HG03025 (cell line): Measurements from ENCODE around the gene ACBD6.

ENCODE experiments used
- ATAC-seq: cut with Tn5 transposase; IDR thresholded peaks from one replicate; pipeline ENCODE4 v1.9.1; 2021; ENCODE audit warnings: mild to moderate bottlenecking, moderate library complexity; ENCODE audit not compliant: unreplicated experiment, low FRiP score

The ACBD6 gene

DNA sequence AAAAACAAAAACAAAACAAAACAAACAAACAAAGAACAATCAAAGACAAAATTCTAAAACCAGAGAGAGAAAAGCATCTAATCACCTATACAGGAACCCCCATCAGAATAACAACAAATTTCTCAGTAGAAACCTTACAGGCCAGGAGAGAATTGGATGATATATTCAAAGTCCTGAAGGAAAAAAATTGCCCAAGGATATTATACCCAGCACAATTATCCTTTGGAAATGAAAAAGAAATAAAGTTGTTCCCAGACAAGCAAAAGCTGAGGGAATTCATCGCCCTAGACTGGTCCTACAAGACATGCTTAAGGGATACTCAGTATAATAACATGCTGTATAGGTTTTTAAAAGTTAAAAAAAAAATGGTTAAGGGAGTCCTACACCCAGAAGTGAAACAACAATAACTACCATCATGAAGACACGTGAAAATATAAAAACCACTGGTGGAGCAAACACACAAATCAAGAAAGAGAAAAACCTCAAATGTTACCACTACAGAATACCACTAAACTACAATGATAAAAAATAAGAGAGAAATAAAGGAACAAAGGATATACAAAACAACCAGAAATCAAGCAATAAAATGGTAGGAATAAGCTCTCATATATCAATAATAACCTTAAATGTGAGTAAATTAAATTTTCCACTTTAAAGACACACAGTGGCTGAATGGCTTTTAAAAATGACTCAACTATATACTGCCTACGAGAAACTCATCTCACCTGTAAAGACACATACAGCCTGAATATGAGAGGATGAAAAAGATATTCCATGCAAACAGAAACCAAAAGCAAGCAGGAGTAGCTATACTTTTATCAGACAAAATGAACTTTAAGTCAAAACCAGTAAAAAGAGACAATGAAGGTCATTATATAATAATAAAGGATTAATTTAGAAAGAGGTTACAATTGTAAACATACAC lies 121.9 kb downstream of the ACBD6 start:
- no peak for ATAC-seq

DNA sequence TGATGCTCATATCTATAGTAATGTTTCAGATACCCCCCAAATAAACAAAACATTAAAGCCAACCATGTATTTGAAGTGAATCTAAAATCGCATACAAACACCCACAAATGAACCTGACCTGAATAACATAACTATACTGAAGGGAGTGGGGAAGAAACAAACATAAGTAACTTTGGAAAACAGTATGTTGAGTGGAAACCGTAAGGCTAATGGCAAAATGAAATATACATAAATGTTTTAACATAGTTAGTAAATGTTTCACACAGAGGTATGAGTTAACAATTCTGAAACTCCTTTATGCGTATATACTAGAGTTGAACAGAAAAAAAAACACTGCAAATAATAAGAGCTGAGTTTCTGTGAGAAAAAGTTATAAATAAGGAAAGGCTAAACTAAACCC lies 125.6 kb downstream of the ACBD6 start:
- ATAC-seq: no peak

DNA sequence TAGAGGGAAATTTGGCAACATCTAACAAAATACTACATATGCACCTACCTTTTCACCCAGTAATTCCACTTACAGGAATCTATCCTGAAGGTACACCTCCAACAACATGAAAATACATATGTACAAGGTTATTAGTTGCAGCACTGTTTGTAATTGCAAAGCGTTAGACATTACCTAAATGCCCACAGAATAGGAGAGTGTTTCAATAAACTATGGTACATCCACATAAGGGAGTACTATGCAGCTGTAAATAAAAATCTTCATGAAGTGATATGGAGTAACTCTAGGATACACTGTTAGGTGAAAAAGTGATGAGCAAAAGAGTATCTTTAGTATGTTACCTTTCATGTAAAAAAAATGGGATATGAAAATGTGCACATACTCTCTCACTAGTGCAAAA lies 126.1 kb downstream of the ACBD6 start:
- ATAC-seq: no peak

DNA sequence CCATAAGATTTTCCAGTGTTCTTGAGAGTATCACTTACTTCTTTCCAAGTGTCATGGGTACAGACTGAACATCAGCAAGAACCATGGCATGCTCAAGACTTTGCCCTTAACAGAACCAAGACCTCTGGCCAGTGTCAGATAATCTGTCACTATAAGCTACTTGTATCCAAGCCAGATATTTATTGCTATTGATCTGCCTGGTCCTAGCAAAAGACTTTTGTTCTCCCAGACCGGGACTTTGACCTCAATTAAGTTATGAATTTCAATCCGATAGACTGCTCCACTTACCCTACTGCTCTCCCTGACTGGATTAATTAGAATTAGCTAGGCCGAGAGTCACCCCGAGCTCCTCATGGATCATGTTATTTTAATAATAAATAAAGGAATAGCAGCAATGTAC lies 129.6 kb downstream of the ACBD6 start:
- no peak for ATAC-seq

DNA sequence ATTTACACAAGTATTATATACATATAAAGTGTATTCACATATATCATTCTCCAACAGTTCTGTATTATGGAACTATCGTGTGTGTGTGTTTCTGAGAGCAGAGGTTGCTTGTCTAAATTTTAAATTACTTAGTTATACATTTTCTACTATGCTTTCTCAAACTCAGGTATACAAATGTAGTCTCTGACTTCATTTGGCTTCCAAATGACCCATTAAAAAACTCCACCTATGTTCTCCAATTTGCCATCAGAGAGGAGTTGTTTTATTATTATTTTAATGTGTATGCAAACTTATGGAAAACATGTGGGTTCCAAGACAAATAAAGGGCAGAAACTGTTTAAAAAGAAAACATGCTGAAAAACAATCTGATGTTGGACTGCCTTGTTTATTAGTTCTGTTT lies 131.8 kb downstream of the ACBD6 start:
- ATAC-seq: no peak

DNA sequence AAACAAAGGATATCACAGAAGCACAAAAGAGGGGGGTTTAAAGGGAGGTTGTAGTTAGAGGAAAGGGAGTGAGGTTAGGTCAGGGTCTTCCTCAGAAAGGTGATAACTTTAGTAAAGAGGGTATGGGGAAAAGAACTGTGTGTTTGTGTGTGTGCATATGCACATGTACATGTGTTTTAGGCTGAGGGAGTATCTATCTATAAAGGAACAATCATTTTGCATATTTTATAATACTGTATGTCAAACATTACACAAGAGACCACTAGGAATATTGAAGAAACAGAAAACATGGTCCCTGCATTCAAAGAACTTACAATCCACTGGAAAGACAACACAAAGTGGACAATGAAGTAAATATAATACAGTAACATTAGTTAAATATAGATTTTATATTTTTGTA lies 132.2 kb downstream of the ACBD6 start:
- no peak for ATAC-seq

DNA sequence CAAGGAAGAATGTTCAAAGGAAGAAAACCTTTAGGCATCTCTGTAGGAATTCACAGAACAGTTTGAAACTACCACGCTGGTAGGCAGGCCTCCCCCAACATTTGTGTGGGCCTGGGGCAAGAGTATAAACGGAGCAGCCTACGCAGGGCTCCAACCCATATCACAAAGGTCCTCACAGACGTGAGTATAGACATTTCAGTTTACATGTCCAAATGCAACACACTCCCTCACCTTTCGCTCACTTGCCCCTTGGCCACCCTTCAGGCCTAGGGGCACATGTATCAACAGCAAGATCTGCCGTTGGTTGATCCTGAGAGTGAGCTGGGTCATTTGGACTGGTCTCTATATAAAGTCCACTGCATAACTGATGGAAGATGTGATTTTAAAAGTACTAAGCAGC lies 133.3 kb downstream of the ACBD6 start:
- ATAC-seq: no peak

DNA sequence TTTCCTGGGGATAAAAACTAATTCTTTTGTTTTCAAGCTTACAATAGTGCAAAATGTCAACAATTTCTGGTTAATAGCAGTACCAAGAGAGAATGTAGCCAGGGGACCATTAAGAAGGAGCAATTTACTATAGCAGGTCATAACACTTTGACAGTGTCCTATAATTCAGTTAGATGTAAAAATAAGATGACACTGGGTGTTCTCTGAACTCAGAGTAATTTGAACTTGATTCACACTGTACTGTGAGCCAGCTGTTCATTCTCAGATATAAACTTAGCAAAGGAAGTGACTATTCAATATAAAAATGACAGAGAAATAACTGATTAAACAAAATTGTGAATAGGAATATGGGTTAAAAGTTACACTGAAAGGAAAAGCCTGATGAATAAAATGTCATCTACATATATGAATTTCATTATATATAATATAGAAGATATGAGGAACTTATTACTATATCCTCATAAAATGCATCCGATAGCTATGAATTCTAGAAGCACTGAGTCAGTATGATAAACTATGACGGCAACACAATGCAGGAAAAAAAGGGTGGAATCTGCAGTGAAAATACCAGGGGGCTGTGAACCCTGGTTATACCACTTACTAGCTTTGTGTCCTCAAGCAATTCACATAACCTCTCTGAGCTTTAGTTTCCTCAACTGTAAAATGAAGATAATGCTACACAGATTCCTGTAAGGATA lies 135.9 kb downstream of the ACBD6 start:
- no peak for ATAC-seq

DNA sequence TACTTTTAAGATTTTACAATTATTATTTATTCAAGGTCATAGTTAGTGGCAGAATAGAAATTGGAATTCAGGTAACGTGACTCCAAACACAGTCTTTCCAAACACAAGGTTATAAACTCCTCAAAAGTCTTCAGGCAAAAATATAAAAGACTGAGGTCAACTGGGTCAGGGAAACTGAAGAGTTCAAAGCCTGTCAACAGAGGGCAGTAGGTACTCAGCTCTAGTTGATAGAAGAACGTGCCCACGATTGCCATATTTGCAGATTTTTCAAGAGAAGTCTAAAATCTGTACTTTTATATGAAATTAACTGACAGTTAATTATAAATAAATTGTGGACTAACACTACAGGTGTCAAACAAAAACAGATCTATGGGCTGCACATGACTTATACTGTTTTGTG lies 137.3 kb downstream of the ACBD6 start:
- ATAC-seq: no peak

DNA sequence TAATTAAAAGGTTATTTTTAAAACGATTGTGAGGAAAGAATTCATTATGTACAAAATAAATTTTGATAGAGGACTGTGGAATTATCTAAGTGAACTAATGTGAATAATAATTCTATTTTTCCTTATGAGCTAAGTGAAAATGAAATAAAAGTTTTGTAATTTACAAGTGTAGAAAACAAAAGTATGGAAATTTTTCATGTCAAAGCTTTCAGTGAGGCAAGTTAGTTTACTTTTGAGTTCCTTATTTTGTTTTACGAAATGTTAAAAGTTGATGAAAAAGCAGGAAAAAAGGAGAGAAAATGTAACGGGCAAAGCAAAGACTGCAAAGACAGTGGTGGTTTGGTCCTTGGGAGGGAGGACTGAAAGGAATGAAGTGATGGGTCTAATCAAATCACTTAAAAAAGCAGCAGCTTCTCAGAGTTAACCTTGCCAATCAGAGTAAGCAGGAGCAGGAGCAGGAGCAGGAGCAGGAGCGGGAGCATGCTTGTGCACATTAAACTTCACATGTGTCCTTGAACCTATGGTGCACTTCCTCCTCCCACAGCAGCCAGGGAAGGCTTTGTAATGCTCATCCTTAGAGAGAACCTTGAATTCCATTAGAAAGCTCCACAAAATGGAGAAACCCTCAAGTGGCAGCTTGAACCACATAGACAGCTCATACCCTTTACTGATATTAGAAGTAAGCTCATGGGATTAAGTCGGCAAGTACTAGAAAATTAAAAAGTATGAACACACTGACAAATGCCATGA lies 139.0 kb downstream of the ACBD6 start:
- ATAC-seq: no peak

DNA sequence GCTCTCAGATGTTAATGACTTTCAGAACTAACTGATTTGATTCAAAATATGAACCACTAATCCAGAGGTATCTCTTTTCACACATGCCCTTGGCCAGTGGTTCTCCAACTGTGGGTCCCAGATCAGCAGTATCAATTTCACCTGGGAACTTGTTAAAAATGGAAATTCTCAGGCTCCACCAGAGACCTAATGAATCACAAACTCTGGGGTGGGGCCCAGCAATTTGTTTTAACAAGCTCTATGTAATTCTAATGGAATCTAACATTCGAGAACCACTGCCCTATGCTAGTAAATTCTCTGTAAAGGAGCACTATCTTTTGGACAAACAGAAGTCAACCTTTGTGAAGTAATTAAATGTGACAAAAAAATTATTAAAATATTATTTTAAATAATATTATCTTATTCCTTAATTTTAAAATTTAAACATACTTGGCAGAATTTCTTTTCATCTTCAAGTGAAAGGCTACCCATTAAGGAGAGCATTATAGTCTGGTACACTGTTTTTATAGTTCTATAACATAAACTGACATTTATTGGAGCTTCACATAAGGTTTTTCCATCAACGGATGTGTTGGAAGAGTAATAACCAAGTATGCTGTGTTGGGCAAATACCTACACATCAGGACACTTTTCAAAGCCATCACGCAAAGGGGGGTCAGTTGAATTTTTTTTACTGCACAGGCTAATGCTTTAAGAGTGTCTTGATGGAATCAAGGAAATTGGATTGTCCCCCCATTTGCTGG lies 141.9 kb downstream of the ACBD6 start:
- no peak for ATAC-seq

DNA sequence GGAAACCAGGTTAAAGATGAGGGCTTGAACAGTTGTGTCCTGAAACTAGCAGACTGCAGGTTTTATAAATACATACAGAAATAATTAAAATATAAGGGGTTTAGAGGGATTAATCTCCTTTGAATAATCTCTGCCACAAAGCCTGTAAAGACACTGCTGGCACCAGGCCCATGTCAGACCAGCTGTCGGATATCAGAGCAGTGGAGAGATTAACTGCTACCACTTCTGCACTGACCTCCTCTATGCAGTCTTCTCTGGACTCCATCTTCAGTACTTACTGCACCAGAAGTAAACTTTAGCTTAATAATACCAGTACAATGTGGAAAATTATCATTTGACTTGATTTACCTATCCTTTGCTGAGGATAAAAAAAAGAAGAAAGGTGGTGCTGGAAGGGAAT lies 143.7 kb downstream of the ACBD6 start:
- ATAC-seq: no peak

DNA sequence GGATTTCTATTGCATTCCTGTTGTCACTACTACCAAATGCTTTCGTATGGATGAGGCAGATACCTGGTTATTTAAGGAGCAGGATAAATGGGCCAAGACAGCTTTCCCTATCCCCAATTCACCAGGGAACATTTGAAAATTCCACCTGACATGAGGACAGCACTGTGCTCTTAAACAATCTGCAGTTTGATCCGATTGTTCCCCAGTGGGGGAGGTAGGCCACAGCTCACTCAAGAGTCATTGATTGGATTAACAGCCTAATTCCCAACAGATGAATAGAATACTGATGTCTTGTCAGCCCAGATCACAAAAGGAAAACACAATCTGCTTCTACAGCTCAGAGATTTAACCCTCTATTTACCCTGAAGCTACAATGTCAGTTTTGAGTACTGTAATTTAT lies 148.4 kb downstream of the ACBD6 start:
- no peak for ATAC-seq

DNA sequence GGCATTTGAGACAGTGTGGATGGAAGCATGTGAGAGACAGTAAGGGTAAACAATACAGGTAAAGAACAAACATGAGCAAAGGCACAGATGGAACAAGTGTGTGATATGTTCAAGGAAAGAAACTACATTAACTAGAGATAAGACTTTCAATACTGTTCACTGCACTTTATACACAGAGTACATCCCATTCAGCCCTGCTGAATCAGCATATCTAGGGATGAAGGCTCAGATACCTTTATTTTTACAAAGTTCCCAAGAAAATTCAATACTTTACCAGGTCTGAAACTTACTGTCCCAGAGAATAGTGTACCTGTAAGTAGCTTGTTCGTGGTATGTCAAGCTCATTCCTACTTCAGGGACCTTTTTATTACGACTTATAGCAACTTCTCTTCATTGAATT lies 149.8 kb downstream of the ACBD6 start:
- no peak for ATAC-seq

DNA sequence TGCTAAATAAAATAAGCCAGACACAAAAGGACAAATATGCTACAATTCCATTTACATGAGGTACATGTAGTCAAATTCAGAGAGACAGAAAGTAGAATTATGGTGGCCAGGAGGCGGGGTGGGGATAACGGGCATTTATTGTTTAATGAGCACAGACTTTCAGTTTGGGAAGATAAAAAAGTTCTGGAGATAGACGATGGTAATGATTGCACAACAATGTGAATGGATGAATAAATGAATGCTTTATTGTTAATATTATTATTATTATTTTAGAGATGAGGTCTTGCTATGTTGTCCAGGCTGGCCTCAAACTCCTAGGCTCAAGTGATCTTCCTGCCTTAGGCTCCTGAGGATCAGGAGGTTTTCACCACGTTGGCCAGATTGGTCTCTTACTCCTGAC lies 150.4 kb downstream of the ACBD6 start:
- no peak for ATAC-seq

DNA sequence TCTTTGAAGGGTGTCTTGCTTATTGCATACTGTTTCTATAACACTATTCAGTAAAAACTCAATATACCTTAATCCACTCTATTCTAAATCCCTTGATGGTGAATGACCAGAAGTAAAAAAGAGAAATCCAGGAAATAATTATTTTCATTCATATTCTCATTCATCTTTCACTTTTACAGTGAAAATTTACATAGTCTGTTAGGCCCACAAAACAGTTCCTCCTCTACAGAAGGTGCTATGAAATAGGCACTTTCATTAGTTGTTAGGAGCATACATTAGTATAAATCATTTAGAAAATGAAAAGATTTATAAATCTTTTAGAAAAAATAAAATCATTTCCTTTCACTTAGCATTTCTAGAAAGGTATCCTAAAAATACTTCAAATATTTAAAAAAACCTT lies 157.2 kb downstream of the ACBD6 start:
- no peak for ATAC-seq

DNA sequence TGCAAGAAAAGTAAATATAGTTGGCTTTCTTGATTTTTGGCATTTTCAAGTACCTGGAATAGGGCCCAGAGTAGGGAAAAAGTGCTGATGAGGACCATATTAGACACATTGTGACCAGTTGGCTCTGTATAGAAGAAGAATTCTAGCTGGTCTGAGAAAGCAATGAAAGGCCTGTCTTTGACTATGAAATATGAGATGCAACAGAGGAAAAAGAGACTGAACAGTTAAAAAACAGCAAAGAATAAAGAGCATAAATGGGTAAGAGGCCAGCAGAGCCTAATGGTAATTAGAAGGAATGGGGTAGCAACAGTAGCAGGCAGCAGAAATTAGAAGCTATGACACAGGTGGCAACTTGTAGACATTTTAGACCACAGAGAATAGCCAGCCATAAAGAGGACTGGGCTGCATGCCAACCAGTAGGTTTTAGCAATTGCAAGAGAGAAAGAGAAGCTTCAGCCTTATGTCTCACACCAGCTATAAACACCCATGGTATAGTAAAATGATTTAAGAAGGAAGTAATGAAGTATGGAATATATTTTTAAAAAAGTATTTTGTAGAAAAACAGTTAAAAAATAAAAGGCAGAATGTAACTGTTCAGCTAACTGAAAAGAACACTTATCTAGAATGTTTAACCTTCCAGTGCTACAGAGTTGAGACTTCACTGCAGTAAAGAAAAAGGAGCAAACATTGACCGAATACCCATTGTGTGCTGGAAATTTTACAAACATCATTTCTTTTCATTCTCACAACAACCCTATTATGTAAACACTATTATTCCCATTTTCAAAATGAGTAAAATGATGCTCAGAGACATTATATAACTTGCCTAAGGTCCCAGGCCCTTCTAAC lies 158.2 kb downstream of the ACBD6 start:
- ATAC-seq: no peak

DNA sequence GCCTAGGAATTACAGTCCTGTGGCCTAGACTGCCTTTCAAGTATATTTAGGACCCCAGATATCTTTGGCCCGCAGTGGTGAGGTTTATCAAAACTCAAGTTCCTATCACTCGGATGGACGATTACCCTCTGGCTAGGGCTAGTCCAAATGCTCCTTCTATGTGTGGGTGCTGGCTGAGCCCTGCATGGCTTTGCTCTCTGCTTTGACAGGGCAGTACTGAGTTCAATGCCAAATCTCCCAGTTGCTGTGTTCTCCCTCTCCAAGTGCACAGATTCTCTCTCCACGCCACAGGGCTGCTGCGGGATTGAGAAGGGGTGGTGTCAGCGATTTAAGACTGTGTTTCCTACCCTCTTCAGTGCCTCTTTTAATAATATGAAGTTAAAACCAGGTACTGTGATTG lies 175.3 kb downstream of the ACBD6 start:
- no peak for ATAC-seq

DNA sequence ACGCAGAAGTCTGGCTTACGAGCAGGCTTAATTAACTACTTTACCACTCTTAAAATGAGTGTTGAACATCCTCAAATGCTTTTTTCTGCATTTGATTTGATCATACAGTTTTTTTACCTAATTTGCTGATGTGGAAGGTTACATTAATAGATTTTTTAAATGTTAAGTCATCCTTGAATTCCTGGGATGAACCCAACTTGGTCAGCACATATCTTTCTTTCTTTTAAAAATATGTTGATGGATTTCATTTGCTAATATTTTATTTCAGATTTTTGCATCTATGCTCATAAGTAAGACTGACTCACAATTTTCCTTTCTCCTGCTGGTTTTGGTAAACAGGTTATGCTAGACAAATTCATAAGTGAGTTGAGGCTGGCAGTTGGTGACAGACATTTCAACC lies 189.5 kb downstream of the ACBD6 start:
- ATAC-seq: no peak
